ENCODE results near the gene MLLT10.
"Not testable (repeated sequence)": the region's sequence is repeated elsewhere in the genome, so short reads cannot be mapped to it uniquely, and the experiment has no call there.

Gene MLLT10

GRCh38 chr10:21529032-21529910 is 4.8 kb upstream of the MLLT10 start:
- DNase-seq = no peak

- no peak for DNase-seq
These were observed 3.9 kb upstream of the MLLT10 start for GRCh38 chr10:21530168-21530567.

GRCh38 chr10:21530641-21531040 is 3.4 kb upstream of the MLLT10 start:
- DNase-seq = no peak

GRCh38 chr10:21531164-21531563 is 2.9 kb upstream of the MLLT10 start:
- DNase-seq = no peak

- DNase-seq = no peak
These were observed 1.2 kb upstream of the MLLT10 start for GRCh38 chr10:21532694-21533466.

- DNase-seq = no peak
These were observed 201 bp downstream of the MLLT10 start for GRCh38 chr10:21534280-21534586.

- DNase-seq = peak; percentile 36
These were observed 817 bp downstream of the MLLT10 start for GRCh38 chr10:21534604-21535493.

GRCh38 chr10:21535494-21535965 is 1.5 kb downstream of the MLLT10 start:
- DNase-seq = no peak

GRCh38 chr10:21535976-21536375 is 1.9 kb downstream of the MLLT10 start:
- DNase-seq = not testable (repeated sequence)

GRCh38 chr10:21536874-21537273 is 2.8 kb downstream of the MLLT10 start:
- no peak for DNase-seq

GRCh38 chr10:21540701-21541100 is 6.7 kb downstream of the MLLT10 start:
- DNase-seq = not testable (repeated sequence)

GRCh38 chr10:21547246-21547645 is 13.2 kb downstream of the MLLT10 start:
- DNase-seq = no peak

GRCh38 chr10:21552638-21553037 is 18.6 kb downstream of the MLLT10 start:
- DNase-seq = no peak

- no peak for DNase-seq
These were observed 22.5 kb downstream of the MLLT10 start for GRCh38 chr10:21556527-21556926.

GRCh38 chr10:21558984-21559383 is 25.0 kb downstream of the MLLT10 start:
- DNase-seq = not testable (repeated sequence)

- DNase-seq = no peak
These were observed 36.9 kb downstream of the MLLT10 start for GRCh38 chr10:21570761-21571521.

- peak; percentile 27 for DNase-seq
These were observed 38.5 kb downstream of the MLLT10 start for GRCh38 chr10:21572578-21572977.

GRCh38 chr10:21574514-21574913 is 40.5 kb downstream of the MLLT10 start:
- DNase-seq = not testable (repeated sequence)

GRCh38 chr10:21579291-21579690 is 45.3 kb downstream of the MLLT10 start:
- DNase-seq = no peak

- DNase-seq = peak; percentile 16
These were observed 47.4 kb downstream of the MLLT10 start for GRCh38 chr10:21581421-21581834.

- DNase-seq = no peak
These were observed 51.0 kb downstream of the MLLT10 start for GRCh38 chr10:21584834-21585530.

GRCh38 chr10:21587391-21587790 is 53.4 kb downstream of the MLLT10 start:
- DNase-seq = no peak

Data from NCI-H226 (cell line).